ENCODE measurements around the gene LAMB1.
"Not testable (repeated sequence)": the region's sequence is repeated elsewhere in the genome, so short reads cannot be mapped to it uniquely, and the experiment has no call there.

Gene LAMB1

DNA sequence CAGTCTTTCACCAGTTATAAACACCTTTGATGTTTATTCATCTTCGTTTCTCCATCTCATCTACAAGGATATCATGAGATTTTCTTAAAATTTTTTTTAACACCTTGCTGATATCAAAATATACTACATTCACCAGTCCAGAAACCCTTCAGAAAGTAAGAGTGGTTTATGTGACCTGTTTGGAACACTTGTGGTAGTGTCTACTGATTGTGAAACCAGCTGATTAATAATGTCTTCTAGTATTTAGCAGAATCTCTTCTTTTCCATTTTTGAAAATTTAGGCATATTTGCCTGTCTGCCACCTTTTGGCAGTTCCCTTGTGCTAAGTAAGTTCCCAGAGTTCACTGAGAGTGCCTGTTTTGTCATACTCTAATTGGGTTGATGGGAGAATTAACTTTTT is 93.5 kb downstream of the LAMB1 start:
- DNase-seq: no peak

DNA sequence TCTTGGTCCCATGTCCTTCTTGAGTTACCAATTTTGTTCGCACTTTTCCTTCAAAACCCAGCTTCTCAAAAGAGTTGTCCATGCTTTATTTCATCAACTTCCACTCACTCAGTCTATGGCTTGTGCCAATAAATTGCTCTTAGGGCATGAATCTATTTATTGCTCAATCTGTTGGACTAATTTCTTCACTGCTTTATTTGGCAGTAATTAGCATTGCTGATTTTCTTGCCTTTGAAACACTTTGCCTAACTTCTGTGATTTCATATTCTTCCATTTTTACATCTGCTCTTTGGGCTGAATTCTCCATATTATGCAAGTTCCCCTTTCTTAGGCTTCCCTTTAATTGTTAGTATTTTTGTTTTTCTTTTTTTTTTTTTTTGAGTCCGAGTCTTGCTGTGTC is 95.2 kb downstream of the LAMB1 start:
- DNase-seq: no peak

DNA sequence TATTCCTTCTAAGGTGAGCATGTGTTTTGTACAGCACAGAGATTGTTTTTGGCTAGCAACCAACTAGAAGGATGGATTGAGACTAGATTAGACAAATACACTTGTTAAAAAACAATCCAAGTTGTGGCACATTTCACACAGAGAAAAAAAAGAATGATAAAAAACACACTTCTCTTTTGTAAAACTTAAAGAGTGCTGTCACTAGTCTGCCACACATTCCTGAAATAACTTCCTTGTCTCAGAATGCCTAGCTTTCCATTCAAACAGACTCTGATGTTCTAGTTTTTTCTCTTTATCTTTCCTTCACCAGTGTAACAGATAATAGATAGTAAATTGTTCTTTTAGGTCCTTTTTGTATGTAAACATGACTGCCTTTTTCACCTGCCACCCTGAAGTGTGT is 100.6 kb downstream of the LAMB1 start:
- no peak for DNase-seq

- DNase-seq: no peak
Observed at GRCh38 chr7:107900496-107901015, 102.4 kb downstream of the LAMB1 start.

DNA sequence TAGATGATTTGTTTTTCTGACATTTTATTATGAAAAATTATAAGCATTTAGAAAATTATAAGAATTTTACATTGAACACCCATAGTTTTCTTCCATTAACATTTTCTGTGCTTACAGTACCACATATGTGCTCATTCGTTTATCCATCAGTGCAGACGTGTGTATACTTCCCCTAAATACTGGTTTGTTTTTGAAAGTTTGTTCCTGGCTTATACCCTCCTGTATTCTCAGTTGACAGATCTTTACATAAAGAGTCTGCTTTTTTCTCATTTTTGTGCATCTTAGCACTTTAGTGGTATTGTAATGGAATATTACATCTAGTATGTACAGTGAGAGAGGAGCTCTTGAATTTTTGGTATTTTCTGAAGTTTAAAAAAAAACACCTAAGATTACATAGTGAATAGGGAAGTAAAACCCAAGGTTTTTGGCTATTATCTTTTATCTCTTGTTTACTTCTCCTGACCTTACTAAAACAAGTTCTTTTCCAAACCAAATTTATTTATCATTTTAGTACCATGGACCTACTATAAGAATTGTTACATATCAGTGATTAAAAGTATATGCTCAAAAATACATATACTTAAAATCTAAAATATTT is 103.9 kb downstream of the LAMB1 start:
- DNase-seq: no peak

- DNase-seq: not testable (repeated sequence)
Observed at GRCh38 chr7:107892367-107892741, 110.6 kb downstream of the LAMB1 start.

- peak; percentile 49 for DNase-seq
Observed at GRCh38 chr7:107891636-107892366, 111.2 kb downstream of the LAMB1 start.

DNA sequence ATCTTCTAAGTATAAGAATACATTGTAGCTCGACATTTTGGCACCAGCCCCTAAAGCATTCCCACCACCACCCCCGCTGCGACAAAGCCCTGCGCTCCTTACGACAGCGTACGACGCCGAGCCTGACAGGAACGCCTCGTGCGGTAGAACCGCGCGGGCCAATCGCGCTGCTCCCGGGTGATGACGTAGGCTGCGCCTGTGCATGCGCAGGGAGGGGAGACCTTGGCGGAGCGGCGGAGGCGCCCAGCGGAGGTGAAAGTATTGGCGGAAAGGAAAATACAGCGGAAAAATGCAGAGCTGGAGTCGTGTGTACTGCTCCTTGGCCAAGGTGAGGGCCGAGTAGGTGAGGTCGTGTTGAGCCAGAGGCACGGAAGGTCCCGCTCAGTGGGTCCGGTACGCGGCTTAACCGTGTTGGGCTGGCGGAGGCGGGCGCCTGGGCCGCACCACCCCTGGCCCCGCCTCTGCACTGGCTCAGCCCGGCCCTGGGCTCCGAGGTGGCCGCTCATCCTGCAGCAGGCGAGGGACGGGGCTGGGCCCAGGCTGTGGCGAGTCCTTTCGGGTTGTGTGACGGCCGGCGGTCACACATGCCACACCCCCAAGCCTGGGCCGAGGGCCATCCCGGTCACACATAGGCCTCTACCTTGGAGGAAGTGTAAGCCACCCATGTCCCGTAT is 111.9 kb downstream of the LAMB1 start, which contains the start of gene DLD:
DLD (plus strand) TSS at position 222 of the 674 bp plus-strand sequence; CDS start at position 290, 68 bp downstream.
- peak; percentile 96 for DNase-seq

DNA sequence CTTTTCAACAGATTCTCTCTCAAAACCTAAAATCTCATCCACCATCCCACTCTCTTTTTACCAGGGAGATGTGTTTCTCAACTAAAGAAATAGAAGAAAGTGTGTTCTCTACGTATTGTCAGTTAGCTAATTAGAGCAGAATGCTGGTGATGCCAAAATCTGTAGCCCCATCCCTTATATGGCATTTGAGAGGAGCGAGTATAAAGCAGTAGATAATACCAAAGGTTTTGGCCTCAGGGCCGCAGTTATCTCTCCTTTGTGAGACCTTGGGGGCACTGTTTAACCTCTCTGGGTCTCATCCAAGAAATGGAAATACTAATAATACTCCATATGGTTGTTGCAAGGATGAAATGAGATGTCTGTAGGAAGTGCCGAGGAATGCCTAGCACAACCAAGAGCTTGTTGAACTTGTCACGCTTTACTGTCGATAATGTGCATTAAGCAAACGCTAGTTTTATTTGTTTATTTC is 112.4 kb downstream of the LAMB1 start:
- no peak for DNase-seq

DNA sequence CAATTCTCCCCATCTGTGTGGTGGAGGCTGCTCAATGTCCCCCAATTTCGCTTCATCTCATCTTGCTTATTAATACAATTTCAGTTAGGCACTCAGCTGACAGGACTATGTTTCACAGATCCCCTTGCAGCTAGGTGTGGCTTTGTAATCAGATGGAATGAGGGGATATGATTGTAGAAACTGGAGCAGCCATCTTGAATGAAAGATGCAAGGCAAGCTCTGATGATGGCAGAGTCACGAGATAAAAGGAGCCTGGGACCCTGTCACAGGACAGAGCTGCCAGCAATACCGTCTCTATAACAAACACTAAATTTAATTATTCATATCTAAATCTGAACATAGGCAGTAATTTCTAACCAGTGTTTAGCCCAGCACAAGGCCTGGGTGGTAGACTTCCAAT is 113.0 kb downstream of the LAMB1 start:
- DNase-seq: no peak

DNA sequence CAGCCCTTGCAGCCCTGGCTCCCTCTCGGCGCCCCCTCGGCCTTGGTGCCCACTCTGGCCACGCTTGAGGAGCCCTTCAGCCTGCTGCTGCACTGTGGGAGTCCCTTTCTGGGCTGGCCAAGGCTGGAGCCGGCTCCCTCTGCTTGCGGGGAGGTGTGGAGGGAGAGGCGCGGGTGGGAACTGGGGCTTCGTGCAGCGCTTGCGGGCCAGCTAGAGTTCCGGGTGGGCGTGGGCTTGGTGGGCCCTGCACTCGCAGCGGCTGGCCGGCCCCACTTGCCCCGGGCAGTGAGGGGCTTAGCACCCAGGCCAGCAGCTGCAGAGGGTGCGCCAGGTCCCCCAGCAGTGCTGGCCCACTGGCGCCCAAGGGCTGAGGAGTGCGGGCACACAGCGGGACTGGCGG is 115.1 kb downstream of the LAMB1 start:
- DNase-seq: not testable (repeated sequence)

DNA sequence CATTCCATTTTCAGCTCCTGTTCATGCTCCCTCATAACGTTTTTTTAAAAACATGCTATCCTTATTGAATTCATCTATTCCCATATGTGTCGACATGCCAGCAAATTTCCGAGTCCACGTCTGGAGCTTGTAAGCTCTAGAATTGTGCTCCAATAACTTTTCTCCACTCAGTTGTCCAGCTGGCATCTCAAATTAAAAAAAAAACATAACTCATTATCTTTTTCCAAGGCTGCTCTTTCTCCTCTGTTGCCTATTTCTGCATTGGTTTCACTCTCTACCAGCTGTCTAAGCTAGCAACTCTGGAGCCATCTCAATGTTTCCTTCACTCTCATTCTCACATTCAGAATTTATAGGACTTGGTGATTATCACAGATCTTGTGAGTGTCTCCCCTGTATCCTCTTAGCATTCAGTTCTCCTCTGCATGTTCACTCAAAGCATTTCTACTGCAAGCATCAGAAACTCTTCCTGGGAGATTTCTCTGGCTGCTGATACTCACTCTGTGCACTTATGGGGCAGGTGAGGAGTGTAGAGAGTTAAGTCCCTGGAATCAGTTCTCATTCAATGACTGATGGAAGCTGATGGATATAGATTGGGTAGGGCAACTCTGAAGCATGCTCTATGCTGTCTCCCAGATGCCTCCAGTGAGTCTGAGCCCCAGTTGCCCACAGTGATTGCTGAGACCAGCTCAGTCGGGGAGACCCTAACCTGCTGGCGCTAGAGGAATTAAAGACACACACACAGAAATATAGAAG is 118.7 kb downstream of the LAMB1 start:
- no peak for DNase-seq

DNA sequence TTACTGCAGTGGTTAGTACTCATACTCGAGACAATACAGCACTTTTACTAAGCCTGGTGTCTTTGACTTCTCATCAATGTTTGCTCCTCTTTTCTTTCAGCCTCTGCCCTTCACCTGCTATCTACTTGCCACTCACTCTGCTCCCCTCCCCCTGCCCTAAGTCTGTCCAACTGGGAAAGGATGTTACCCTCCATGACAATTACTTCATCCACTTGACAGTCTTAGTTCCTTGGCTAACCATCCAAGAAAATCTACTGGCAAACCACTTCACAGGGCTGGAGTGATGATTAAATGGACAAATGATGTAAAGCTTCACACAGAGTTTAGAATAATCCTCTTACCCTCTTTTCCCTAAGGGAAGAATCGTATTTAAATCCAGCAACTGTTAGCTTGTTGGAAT is 120.2 kb downstream of the LAMB1 start:
- peak; percentile 86 for DNase-seq

DNA sequence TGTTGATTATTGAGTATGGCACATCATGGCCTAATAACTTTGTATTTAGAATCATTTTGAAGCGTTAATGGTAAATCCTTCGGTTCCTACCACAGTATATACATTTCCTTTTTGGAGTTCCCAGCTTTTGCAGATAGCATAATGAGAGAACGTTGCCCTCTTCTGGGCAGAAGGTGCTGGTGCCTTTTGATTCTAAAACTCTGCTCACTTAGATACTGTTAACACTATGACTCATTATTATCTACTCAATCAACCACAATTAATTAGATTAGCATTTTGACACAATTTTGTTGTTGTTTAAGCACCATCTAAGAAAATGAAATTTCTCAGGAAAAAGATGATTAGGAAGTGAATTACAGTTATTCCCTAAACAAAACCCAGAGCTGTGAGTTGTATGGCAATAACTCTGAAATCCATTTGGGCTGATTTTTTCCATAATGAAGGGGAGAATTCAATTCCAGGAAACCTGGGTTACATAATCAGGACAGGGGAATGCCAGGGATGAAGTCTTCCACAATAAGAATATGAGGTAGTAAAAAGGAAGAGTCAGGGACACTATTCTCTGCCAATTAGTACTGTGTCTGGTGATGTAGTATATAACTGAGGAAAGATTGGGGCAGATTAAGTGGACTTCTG is 123.4 kb downstream of the LAMB1 start:
- peak; percentile 81 for DNase-seq

GRCh38 chr7:107878636-107879035 is 124.3 kb downstream of the LAMB1 start:
- DNase-seq: no peak

DNA sequence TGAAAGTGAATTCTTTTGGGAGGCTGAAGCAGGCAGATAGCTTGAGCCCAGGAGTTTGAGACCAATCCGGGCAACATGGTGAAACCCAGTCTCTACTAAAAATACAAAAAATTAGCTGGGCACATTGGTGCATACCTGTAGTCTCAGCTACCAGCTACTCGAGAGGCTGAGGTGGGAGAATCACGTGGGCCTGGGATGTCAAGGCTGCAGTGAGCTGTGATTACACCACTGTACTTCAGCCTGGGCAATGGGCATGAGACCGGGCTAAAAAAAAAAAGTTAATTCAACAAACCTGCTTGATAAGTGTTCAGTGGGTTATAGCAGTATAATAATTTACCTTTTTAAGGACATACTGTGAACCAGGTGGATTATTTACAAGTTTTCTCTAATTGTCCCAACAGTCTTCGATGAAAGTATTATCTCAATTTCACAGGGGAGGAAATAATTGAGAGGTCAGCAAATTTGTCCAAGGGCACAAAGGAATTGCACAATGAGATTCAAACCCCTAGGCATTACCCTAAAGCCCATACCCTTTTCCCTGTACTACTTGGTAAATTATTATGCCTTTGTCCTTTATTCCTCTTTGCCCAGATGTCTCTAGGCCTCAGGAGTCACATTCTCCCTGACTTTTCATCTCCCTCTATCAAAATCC is 125.1 kb downstream of the LAMB1 start:
- no peak for DNase-seq

GRCh38 chr7:107876916-107877315 is 126.0 kb downstream of the LAMB1 start:
- DNase-seq: no peak

DNA sequence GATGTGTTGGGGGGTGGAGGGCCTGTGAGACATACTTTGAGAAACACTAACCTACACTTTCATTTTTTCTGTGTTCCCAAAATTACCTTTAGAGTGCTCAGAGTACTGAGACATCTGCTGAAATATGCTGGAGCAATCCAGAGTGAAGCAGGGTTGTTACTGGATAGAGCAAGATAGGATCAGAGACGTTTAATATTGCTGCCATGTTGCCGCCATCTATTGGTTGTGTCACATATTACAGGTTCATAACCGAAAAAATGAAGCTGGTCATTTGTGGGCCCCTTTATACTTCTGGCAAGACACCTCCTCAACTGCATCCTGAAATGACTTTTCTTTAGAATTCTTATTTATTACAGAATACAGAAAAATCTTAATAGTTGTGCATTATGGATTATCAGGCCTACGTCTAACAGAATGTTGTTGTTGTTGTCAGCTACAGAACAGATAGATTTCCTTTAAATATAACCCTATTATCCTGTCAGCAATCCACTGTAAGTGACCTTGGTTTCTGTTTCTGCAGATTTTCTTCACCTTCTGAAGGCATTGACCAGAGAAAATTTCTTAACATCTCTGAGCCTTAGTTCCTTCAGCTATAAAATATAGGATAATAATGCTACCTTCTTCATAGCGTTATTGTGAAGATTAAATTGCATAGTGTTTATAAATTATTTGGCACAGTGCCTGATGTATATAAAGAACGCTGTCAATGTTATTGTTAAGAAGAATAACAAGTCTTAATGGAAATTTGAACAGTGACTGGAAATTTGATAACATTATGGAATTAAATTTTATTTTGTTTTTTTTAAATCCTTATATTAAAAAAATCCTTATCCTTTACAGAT is 128.1 kb downstream of the LAMB1 start:
- DNase-seq: peak; percentile 84

DNA sequence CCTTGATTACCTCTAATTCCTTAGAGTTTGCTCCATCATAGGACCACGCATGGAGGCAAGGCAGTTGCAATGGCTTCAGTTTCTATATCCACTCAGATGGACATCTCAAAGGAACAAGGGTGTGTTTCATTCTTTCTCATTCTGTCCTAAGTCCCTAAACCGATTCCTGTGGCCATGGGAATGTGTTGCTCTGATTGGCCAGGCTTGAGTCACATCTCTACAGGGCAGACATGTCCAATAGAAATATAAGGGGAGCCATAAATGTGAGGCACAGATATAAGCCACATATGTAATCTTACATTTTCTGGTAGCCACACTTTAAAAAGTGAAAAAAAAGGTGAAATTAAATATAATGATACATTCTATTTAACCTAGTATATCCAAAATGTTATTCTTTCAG is 128.8 kb downstream of the LAMB1 start:
- DNase-seq: no peak

All from NCI-H82 (cell line).